ENCODE data around the gene SLC22A16.

DNA sequence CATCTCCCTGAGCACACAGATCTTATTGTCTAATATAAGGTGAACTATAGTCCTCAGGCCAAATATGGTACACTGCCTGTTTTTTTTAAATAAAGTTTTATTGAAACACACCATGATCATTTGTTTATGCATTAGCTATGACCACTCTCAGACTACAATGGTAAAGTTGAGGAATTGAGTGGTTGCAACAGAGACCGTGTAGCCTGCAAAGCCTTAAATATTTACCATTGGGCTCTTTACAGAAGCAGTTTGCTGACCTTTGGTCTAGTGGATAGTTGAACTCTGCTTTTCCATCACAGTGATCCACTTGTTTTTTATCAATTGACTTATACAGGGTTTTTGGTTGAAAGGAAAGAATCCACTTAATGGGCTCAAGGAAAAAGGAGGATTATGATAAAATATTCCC, 91.0 kb downstream of the SLC22A16 start:
- TF ChIP-seq, protein P1, sequence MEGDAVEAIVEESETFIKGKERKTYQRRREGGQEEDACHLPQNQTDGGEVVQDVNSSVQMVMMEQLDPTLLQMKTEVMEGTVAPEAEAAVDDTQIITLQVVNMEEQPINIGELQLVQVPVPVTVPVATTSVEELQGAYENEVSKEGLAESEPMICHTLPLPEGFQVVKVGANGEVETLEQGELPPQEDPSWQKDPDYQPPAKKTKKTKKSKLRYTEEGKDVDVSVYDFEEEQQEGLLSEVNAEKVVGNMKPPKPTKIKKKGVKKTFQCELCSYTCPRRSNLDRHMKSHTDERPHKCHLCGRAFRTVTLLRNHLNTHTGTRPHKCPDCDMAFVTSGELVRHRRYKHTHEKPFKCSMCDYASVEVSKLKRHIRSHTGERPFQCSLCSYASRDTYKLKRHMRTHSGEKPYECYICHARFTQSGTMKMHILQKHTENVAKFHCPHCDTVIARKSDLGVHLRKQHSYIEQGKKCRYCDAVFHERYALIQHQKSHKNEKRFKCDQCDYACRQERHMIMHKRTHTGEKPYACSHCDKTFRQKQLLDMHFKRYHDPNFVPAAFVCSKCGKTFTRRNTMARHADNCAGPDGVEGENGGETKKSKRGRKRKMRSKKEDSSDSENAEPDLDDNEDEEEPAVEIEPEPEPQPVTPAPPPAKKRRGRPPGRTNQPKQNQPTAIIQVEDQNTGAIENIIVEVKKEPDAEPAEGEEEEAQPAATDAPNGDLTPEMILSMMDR (IDR thresholded peaks at IDR 0.05; ENCODE audit: poor library complexity): no peak
- TF ChIP-seq EZH2 (IDR thresholded peaks at IDR 0.05; ENCODE audit: borderline replicate concordance) (no peak), EZH2phosphoT487 (IDR thresholded peaks at IDR 0.05; ENCODE audit: low read depth, severe bottlenecking, unreplicated experiment) (no peak)
